ENCODE measurements around the gene KCNQ2.

Gene KCNQ2

GRCh38 chr20:63379296-63379695, 93.2 kb downstream of the KCNQ2 start:
- no peak for DNase-seq

GRCh38 chr20:63378626-63379025, 93.8 kb downstream of the KCNQ2 start:
- no peak for DNase-seq

GRCh38 chr20:63377951-63378381, 94.5 kb downstream of the KCNQ2 start:
- DNase-seq = no peak

GRCh38 chr20:63377256-63377941, 95.1 kb downstream of the KCNQ2 start:
- DNase-seq = peak; percentile 51

GRCh38 chr20:63376283-63377250, 95.9 kb downstream of the KCNQ2 start:
- no peak for DNase-seq

- no peak for DNase-seq
These were observed 97.0 kb downstream of the KCNQ2 start for GRCh38 chr20:63375438-63375837.

- DNase-seq = no peak
These were observed 98.0 kb downstream of the KCNQ2 start for GRCh38 chr20:63374504-63374903.

- no peak for DNase-seq
These were observed 98.5 kb downstream of the KCNQ2 start for GRCh38 chr20:63373996-63374395.

- DNase-seq = no peak
These were observed 99.2 kb downstream of the KCNQ2 start for GRCh38 chr20:63372971-63373885.

GRCh38 chr20:63371291-63371865, 101.1 kb downstream of the KCNQ2 start:
- no peak for DNase-seq

GRCh38 chr20:63370618-63371187, 101.8 kb downstream of the KCNQ2 start:
- DNase-seq = no peak

GRCh38 chr20:63369724-63370617, 102.5 kb downstream of the KCNQ2 start:
- DNase-seq = no peak

- DNase-seq = no peak
These were observed 103.4 kb downstream of the KCNQ2 start for GRCh38 chr20:63369024-63369530.

- no peak for DNase-seq
These were observed 104.3 kb downstream of the KCNQ2 start for GRCh38 chr20:63368151-63368550.

GRCh38 chr20:63367446-63368055, 104.9 kb downstream of the KCNQ2 start:
- no peak for DNase-seq

GRCh38 chr20:63366390-63367365, 105.8 kb downstream of the KCNQ2 start:
- DNase-seq = peak; percentile 30

GRCh38 chr20:63365601-63366389, 106.7 kb downstream of the KCNQ2 start:
- DNase-seq = no peak

Data from NCI-H1092 (cell line).